Measurements from ENCODE around the gene DHDDS.

Gene DHDDS

DNA sequence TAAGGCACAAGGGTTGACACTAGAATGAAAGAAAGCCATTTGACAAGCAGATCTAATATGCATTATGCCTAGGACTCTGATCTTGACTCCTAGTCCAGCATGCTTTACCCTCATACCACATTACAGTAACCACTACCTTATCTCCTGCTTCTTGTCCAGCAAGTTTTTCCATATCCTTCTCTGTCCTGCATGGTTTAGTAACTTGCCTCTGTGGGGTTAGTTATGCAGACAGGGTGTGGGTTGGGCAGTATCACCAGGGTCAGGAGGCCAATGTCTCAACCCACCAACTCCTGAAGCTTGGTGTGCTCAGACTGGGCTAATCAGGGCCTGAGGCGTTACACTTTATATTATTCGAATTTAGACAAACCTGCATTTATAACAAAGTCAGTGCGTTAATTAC, 18.8 kb downstream of the DHDDS start:
- Mint-ChIP-seq H3K27me3 (no peaks in the 10 kb centered on the region), H3K4me3 (no peak overlapping the region), H3K27ac (no peak overlapping the region), H3K9me3 (no peaks in the 10 kb centered on the region), H3K4me1 (ENCODE audit: low read depth) (peaks cover 4% of the 10 kb centered on the region), H3K36me3 (ENCODE audit: low read depth) (peaks cover 92% of the 10 kb centered on the region)
- DNase-seq: no peak

DNA sequence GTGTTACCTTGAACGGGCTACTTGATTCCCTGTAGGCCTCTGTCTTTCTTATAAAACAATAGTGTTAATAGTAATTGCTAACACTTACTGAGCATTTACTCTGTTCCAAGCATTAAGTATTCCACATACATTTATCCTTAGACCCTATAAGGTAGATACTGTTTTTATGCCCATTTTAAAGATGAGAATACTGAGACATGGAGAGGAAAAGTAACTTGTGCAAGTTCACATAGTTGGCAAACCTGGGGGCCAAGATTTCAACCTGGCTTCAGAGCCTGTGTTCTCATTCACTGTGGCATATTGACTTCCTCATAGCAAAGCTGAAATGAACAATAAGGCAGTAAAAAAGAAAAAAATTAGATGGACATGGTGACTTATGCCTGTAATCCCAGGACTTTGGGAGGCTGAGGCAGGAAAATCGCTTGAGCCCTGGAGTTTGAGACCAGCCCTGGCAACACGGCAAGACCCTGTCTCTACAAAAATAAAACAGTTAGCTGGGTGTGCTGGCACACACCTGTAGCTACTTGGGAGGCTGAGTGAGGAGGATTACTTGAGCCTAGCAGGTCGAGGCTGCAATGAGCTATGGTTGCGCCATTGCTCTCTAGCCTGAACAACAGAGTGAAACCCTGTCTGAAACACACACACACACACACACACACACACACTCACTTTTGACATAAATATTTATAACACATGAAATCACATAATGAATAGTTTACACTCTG, 20.5 kb downstream of the DHDDS start:
- no peak for DNase-seq
- peaks cover 85% of the 10 kb centered on the region for H3K36me3 Mint-ChIP-seq (ENCODE audit: low read depth)
- H3K4me1 Mint-ChIP-seq (ENCODE audit: low read depth): peaks cover 4% of the 10 kb centered on the region
- H3K27me3 Mint-ChIP-seq: no peaks in the 10 kb centered on the region
- H3K27ac Mint-ChIP-seq: no peak overlapping the region
- H3K4me3 Mint-ChIP-seq: no peak overlapping the region
- no peaks in the 10 kb centered on the region for H3K9me3 Mint-ChIP-seq

DNA sequence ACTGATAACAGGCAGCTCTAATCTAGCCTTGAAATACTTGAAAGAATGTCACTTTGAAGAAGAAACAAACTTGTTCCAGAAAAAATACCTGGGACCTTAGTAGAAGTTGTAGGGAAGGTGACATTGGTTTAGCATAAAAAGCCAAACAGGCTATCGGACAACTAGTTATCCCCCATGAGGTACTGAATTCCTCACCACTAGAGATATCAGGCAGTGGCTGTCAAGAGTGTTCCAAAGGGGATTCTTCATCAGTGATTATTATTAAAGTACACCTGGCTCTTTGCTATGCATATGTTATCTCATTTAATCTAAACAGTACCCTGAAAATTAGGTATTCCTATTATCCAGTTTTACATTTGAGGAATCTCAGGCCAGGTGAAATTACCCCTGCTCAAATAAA, 27.0 kb downstream of the DHDDS start:
- H3K4me1 Mint-ChIP-seq (ENCODE audit: low read depth): peaks cover 4% of the 10 kb centered on the region
- no peak overlapping the region for H3K4me3 Mint-ChIP-seq
- H3K27ac Mint-ChIP-seq: no peak overlapping the region
- DNase-seq: no peak
- H3K36me3 Mint-ChIP-seq (ENCODE audit: low read depth): peaks cover 88% of the 10 kb centered on the region
- H3K9me3 Mint-ChIP-seq: no peaks in the 10 kb centered on the region
- no peaks in the 10 kb centered on the region for H3K27me3 Mint-ChIP-seq

GRCh38 chr1:26459573-26460031, 27.5 kb downstream of the DHDDS start:
- DNase-seq: no peak
- Mint-ChIP-seq H3K27ac (no peak overlapping the region), H3K4me1 (ENCODE audit: low read depth) (peaks cover 4% of the 10 kb centered on the region), H3K4me3 (no peak overlapping the region), H3K27me3 (no peaks in the 10 kb centered on the region), H3K9me3 (no peaks in the 10 kb centered on the region), H3K36me3 (ENCODE audit: low read depth) (peaks cover 89% of the 10 kb centered on the region)

DNA sequence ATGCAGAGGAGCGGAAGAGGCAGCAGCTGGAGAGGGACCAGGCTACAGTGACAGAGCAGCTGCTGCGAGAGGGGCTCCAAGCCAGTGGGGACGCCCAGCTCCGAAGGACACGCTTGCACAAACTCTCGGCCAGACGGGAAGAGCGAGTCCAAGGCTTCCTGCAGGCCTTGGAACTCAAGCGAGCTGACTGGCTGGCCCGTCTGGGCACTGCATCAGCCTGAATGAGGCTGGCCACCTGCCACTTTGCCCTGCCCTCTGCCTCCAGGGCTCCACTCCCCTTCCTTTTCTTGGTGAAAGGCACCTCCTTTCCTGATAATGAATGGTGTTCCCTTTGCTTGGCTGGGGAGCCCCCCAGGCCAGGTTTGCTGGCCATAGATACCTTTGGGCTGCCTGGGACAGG, 36.8 kb downstream of the DHDDS start:
- Mint-ChIP-seq H3K4me1 (ENCODE audit: low read depth) (peaks cover 25% of the 10 kb centered on the region), H3K36me3 (ENCODE audit: low read depth) (peaks cover 81% of the 10 kb centered on the region)

GRCh38 chr1:26469558-26469957, 37.4 kb downstream of the DHDDS start:
- peaks cover 81% of the 10 kb centered on the region for H3K36me3 Mint-ChIP-seq (ENCODE audit: low read depth)
- no peaks in the 10 kb centered on the region for H3K27me3 Mint-ChIP-seq
- DNase-seq: no peak
- no peak overlapping the region for H3K4me3 Mint-ChIP-seq
- peaks cover 32% of the 10 kb centered on the region for H3K4me1 Mint-ChIP-seq (ENCODE audit: low read depth)
- peak overlapping the region; percentile 48 for H3K27ac Mint-ChIP-seq
- H3K9me3 Mint-ChIP-seq: no peaks in the 10 kb centered on the region

More for the DNA sequence above, 36.8 kb downstream of the DHDDS start:
- DNase-seq: no peak
- no peaks in the 10 kb centered on the region for H3K27me3 Mint-ChIP-seq
- no peaks in the 10 kb centered on the region for H3K9me3 Mint-ChIP-seq
- H3K4me3 Mint-ChIP-seq: no peak overlapping the region
- H3K27ac Mint-ChIP-seq: peak overlapping the region; percentile 38

DNA sequence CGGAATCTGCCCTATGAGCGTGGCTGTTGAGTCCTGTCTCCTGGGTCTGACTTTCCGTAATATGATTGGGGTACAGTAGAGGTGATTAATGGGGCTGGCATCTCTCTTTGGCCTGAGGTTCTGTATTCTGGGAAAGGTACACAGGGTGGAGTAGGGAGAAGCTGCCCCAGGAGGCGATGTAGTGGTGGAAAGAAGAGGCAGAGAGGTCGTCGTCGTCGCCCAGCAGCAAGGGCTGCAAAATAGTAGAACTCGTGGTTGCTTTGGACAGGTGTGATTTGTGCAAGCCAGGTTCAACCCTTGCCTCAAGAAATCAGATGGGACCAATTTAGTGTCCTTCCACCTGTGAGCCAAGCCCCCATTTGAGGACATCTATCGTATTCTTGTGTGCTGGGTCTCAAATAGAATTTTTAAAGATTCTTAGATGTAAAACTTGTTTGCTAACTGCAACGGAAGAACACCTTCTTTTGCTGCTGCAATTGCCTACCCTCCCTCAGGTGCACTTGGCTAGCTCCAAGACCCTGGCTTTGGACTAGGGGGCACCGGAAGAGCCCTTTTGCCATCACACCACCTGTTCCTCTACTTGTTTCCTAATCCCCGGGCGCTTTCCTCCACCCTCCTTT, 38.9 kb downstream of the DHDDS start:
- peak overlapping the region; percentile 97 for H3K27ac Mint-ChIP-seq
- DNase-seq: no peak
- H3K9me3 Mint-ChIP-seq: no peaks in the 10 kb centered on the region
- H3K36me3 Mint-ChIP-seq (ENCODE audit: low read depth): peaks cover 79% of the 10 kb centered on the region
- H3K4me1 Mint-ChIP-seq (ENCODE audit: low read depth): peaks cover 39% of the 10 kb centered on the region
- peak overlapping the region; percentile 91 for H3K4me3 Mint-ChIP-seq
- H3K27me3 Mint-ChIP-seq: no peaks in the 10 kb centered on the region

DNA sequence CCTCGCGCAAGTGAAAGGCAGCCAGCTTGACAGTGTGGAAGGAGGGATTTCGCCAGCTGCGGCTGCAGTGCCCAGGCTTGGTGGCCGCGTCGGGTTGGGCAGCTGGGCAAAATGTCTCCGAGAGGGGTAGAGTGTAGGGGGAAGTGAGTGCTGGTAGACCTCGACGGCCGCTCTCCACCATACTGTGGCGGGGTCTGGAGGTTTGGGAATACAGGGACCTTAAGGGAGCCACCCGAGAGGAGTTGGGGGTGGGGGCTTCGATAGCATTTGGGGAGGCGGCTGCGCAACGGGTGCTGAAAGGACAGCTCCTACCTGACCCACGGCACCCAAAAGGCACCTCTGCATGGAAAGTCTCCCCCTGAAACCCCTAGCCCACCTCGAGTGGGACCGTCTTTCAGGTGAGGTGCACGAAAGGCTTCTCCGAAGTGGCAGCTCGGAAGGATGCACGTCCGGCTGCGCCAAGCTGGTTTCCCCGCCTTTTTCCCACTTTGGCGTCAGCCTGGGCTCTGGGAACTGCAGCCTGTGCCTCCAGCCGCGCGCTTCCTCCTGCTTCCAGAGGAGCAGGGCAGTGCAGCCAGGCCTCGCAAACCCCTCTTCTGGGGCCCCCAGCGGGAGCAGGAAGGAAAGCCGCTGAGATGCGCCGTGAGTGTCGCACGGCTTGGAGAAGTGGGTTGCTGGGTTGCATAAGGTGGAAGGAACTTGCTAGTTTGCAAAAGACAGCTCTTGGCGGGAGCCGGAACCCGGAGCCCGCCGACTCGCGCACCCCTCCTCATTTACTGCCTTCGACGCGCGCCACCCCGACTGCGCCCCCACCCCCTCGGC, 39.6 kb downstream of the DHDDS start:
- Mint-ChIP-seq H3K27me3 (no peaks in the 10 kb centered on the region), H3K4me3 (peak overlapping the region; percentile 91), H3K9me3 (no peaks in the 10 kb centered on the region), H3K27ac (peak overlapping the region; percentile 97), H3K4me1 (ENCODE audit: low read depth) (peaks cover 46% of the 10 kb centered on the region), H3K36me3 (ENCODE audit: low read depth) (peaks cover 79% of the 10 kb centered on the region)
- no peak for DNase-seq

DNA sequence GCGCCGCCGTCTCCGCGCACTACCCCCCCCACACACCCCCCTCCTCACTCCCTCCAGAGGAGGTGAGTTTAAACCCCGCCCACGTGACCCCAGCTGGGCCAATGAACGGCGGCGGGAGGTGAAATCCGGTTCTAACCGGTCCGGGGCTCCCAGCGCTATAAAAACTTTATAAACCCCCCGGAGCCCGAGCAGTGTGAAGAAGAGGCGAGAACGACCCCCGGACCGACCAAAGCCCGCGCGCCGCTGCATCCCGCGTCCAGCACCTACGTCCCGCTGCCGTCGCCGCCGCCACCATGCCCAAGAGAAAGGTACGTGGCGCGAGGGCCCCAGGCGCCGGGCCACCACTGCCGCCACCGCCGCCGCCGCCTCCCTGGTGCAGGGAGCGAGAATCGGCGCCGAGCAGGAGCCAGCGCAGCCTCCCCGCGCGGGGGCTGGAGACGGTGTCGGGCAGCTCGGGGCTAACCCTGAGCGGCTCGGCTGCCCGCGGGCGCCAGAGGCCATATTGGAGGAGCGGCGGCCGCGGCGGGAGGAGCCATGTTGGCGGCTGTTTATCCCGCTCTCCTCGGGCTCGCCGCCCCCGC, 40.3 kb downstream of the DHDDS start, which contains the start of gene HMGN2:
Gene HMGN2, plus strand, starts transcription at position 121 of the 581 bp plus-strand sequence. Its CDS starts 173 bp downstream, at position 294.
- DNase-seq: peak; percentile 90
- Mint-ChIP-seq H3K36me3 (ENCODE audit: low read depth) (peaks cover 79% of the 10 kb centered on the region), H3K4me3 (peak within 1 kb of the TSS; percentile 92), H3K4me1 (ENCODE audit: low read depth) (peaks cover 51% of the 10 kb centered on the region), H3K27me3 (no peaks in the 10 kb centered on the region), H3K9me3 (no peaks in the 10 kb centered on the region), H3K27ac (peak within 1 kb of the TSS; percentile 97)

- Mint-ChIP-seq H3K4me1 (ENCODE audit: low read depth) (peaks cover 55% of the 10 kb centered on the region), H3K4me3 (peak overlapping the region; percentile 92), H3K27me3 (no peaks in the 10 kb centered on the region), H3K9me3 (no peaks in the 10 kb centered on the region), H3K36me3 (ENCODE audit: low read depth) (peaks cover 78% of the 10 kb centered on the region), H3K27ac (peak overlapping the region; percentile 90)
- peak; percentile 97 for DNase-seq
These were observed 41.1 kb downstream of the DHDDS start for GRCh38 chr1:26472901-26473845.

- peaks cover 74% of the 10 kb centered on the region for H3K36me3 Mint-ChIP-seq (ENCODE audit: low read depth)
These were observed 42.7 kb downstream of the DHDDS start for GRCh38 chr1:26474818-26475217.

GRCh38 chr1:26475989-26476388, 43.9 kb downstream of the DHDDS start:
- Mint-ChIP-seq H3K9me3 (no peaks in the 10 kb centered on the region), H3K4me1 (ENCODE audit: low read depth) (peaks cover 49% of the 10 kb centered on the region), H3K4me3 (no peak overlapping the region), H3K36me3 (ENCODE audit: low read depth) (peaks cover 74% of the 10 kb centered on the region), H3K27ac (peak overlapping the region; percentile 89), H3K27me3 (no peaks in the 10 kb centered on the region)
- no peak for DNase-seq

More at GRCh38 chr1:26474818-26475217, 42.7 kb downstream of the DHDDS start:
- Mint-ChIP-seq H3K4me3 (peak overlapping the region; percentile 92), H3K27ac (peak overlapping the region; percentile 90), H3K4me1 (ENCODE audit: low read depth) (peaks cover 55% of the 10 kb centered on the region), H3K27me3 (no peaks in the 10 kb centered on the region), H3K9me3 (no peaks in the 10 kb centered on the region)
- DNase-seq: no peak

DNA sequence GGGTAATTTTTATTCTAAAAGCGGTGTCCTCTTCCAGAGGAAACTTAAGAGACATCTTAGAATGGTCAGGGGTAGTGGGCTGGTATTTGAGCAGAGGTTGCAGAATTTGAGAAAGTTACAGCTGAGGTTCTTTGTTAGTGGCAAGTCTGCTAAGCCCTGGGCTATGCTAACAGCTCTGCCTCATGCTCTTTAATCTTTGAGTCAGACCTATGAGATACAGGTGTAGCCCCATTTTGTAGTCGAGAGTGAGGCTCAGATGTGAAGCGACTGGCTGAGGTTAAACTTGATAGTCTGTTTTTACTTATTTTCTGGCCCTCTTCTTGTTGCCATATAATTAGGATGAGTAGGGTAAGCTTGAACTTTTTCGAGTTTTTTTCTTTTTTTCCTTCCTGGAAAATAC, 44.8 kb downstream of the DHDDS start:
- H3K27ac Mint-ChIP-seq: peak overlapping the region; percentile 89
- peaks cover 77% of the 10 kb centered on the region for H3K36me3 Mint-ChIP-seq (ENCODE audit: low read depth)
- H3K4me3 Mint-ChIP-seq: no peak overlapping the region
- no peaks in the 10 kb centered on the region for H3K27me3 Mint-ChIP-seq
- H3K4me1 Mint-ChIP-seq (ENCODE audit: low read depth): peaks cover 39% of the 10 kb centered on the region
- DNase-seq: no peak
- no peaks in the 10 kb centered on the region for H3K9me3 Mint-ChIP-seq

Data from activated T-cell treated with anti-CD3 and anti-CD28 coated beads, Interleukin-2, amount 50 U/mL, for 24 hours (primary cell).